ENCODE data around the gene AP4E1. TPM values are rescaled to one million over a fixed set of nuclear protein-coding genes. Genes with fewer than 3 reads are reported as not detected.

AP4E1 gene
- total and polyA plus RNA-seq, 2 of the 4 experiments (the other 2 are of a cell fraction), result 3.1 to 6.8 TPM

- Histone ChIP-seq H3K4me1 (ENCODE audit: control insufficient read depth, insufficient read depth, low read length) (peaks cover 1% of the 10 kb centered on the region; the same call in 1 of the 2 replicates), H3K23ac (ENCODE audit: low read depth, low read length) (no peak overlapping the region), H2BK20ac (ENCODE audit: low read depth, low read length) (no peak overlapping the region), H4K20me1 (ENCODE audit: insufficient read depth, low read length) (no peaks in the 10 kb centered on the region), H3K4me2 (ENCODE audit: low read depth, low read length) (no peak overlapping the region), H2BK120ac (ENCODE audit: low read depth, low read length) (no peak overlapping the region), H2AFZ (replicated peaks; ENCODE audit: low read length, poor library complexity) (no peak overlapping the region), H3K56ac (ENCODE audit: extremely low read depth, insufficient read depth, low read length) (no peak overlapping the region), H4K8ac (ENCODE audit: low read depth in 2 of 2, low read length in 2 of 2) (no peak overlapping the region), H3K9me1 (ENCODE audit: insufficient read depth, low read length) (no peaks in the 10 kb centered on the region), H4K5ac (ENCODE audit: low read depth, low read length) (no peak overlapping the region), H3K4me3 (ENCODE audit: insufficient read depth, low read depth, low read length) (no peak overlapping the region), H2AK9ac (replicated peaks; ENCODE audit: low read depth, low read length, poor library complexity) (no peak overlapping the region), H3K4ac (ENCODE audit: low read depth, low read length) (no peak overlapping the region), H2BK5ac (ENCODE audit: low read depth, low read length, poor library complexity, severe bottlenecking) (no peak overlapping the region), H3K9me3 (ENCODE audit: control insufficient read depth, insufficient read depth, low read length) (peaks cover 5% of the 10 kb centered on the region), H3K27ac (ENCODE audit: insufficient read depth, low read length) (no peak overlapping the region), H3K14ac (replicated peaks; ENCODE audit: low read depth, low read length) (no peak overlapping the region), H4K91ac (ENCODE audit: insufficient read depth, low read depth, low read length) (no peak overlapping the region), H2BK15ac (ENCODE audit: low read depth, low read length) (no peak overlapping the region), H3K27me3 (ENCODE audit: control insufficient read depth, insufficient read depth, low read length) (no peaks in the 10 kb centered on the region), H3K79me1 (ENCODE audit: low read depth in 1 of 2, low read length in 2 of 2) (no peaks in the 10 kb centered on the region), H3K9ac (ENCODE audit: low read depth, low read length) (no peak overlapping the region), H2AK5ac (ENCODE audit: low read depth, low read length) (no peak overlapping the region), H3K36me3 (ENCODE audit: control insufficient read depth, insufficient read depth, low read length) (no peaks in the 10 kb centered on the region), H3K18ac (ENCODE audit: low read depth, low read length) (no peak overlapping the region)
- in situ Hi-C loops (cut with MboI; ENCODE audit: low sequenced_read_pairs), result no loop called here
- dilution Hi-C loops (cut with HindIII; ENCODE audit: low sequenced_read_pairs, unreplicated experiment), result no loop called here
- DNase-seq (no peak), ATAC-seq (ENCODE audit: low read depth) (no peak)
- WGBS, 2 experiments (ENCODE audit: extremely low coverage in 2 of 2, insufficient read length in 1 of 2), result no CpG with 5 or more reads among the region's 9 CpGs
- CTCF ChIA-PET, result no interaction called here
- BruUV-seq (replicated peaks), result no TSS peak
- intact Hi-C loops (cut with micrococcal nuclease), result no loop called here
- POLR2A ChIA-PET (ENCODE audit: unreplicated experiment), result no interaction called here
- TF ChIP-seq POLR2A (IDR thresholded peaks at IDR 0.05; ENCODE audit: low read depth, low read length) (no peak), RCOR1 (IDR thresholded peaks at IDR 0.05; ENCODE audit: insufficient replicate concordance, low read length) (no peak), CTCF (conservative IDR thresholded peaks at IDR 0.05; ENCODE audit: low read depth, low read length) (no peak), ELK1 (IDR thresholded peaks at IDR 0.05; ENCODE audit: borderline replicate concordance, low read depth, low read length) (no peak), CHD1 (IDR thresholded peaks at IDR 0.05; ENCODE audit: low read depth, low read length) (no peak), RFX5 (IDR thresholded peaks at IDR 0.05; ENCODE audit: low read depth, low read length) (no peak), USF2 (IDR thresholded peaks at IDR 0.05; ENCODE audit: low read depth, low read length) (no peak), SMC3 (IDR thresholded peaks at IDR 0.05; ENCODE audit: low read depth, low read length) (no peak), NFE2L2 (IDR thresholded peaks at IDR 0.05; ENCODE audit: low read depth, low read length) (no peak), MAZ (IDR thresholded peaks at IDR 0.05; ENCODE audit: borderline replicate concordance, low read depth, low read length) (no peak), BHLHE40 (IDR thresholded peaks at IDR 0.05; ENCODE audit: low read depth, low read length) (no peak), RAD21 (IDR thresholded peaks at IDR 0.05; ENCODE audit: low read length) (no peak), MXI1 (IDR thresholded peaks at IDR 0.05; ENCODE audit: borderline replicate concordance, low read depth, low read length) (no peak), FOS (IDR thresholded peaks at IDR 0.05; ENCODE audit: low read depth, low read length) (no peak), CEBPB (IDR thresholded peaks at IDR 0.05; ENCODE audit: low read depth, low read length) (no peak), MAFK (IDR thresholded peaks at IDR 0.05; ENCODE audit: low read depth, low read length) (no peak)
These were observed 18.9 kb upstream of the AP4E1 start for GRCh38 chr15:50889589-50889988.

Data from IMR-90 (cell line).